Epithelial cell of esophagus (primary cell): ENCODE measurements around the gene P2RY6.

Experiments used
- DNase-seq: peaks from one replicate; pipeline ENCODE4 v3.0.0; 2010; ENCODE audit warnings: low read depth
- H3K4me3 ChIP-seq: 2 replicates; pipeline ENCODE4 v1.5.1; 2011; ENCODE audit warnings: mild to moderate bottlenecking, low read length, control low read depth
- TF ChIP-seq, protein P1 (sequence below): IDR thresholded peaks from 2 replicates; pipeline ENCODE4 v1.5.1; 2011; ENCODE audit warnings: low read depth, mild to moderate bottlenecking, low read length, control low read depth, inconsistent platforms; ENCODE audit not compliant: insufficient read depth; ENCODE audit errors: missing control alignments

The P2RY6 gene

DNA sequence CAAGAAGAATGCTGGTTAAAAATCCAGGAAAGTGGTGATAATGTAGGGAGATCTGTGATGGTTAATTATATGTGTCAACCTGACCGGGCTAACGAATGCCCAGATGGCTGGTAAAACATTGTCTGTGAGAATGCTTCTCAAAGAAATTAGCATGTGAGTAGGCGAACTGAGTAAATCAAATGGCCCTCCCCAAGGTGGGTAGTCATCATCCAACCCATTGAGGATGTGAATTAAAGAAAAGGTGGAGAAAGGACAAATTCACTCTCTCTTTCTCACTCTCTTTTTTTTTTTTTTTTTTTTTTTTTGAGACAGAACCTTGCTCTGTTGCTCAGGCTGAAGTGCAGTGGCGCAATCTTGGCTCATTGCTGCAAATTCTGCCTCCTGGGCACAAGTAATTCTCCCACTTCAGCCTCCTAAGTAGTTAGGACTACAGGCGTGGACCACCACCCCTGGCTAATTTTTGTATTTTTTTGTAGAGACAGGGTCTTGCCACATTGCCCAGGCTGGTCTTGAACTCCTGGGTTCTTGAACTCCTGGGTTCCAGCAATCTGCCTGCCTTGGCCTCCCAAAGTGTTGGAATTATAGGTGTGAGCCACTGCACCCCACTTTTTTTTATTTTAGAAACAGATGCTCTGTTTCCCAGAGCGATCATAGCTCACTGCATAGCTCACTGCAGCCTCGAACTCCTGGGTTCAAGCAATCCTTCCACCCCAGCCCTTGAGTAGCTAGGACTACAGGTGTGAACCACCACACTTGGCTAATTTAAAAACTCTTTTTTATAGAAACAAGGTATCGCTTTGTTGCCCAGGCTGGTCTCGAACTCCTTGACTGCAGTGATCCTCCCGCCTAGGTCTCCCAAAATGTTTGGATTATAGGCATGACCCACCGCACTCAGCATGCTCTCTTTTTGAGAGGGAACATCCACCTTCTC, 22.0 kb upstream of the P2RY6 start:
- DNase-seq: peak; percentile 27
- TF ChIP-seq, protein P1, sequence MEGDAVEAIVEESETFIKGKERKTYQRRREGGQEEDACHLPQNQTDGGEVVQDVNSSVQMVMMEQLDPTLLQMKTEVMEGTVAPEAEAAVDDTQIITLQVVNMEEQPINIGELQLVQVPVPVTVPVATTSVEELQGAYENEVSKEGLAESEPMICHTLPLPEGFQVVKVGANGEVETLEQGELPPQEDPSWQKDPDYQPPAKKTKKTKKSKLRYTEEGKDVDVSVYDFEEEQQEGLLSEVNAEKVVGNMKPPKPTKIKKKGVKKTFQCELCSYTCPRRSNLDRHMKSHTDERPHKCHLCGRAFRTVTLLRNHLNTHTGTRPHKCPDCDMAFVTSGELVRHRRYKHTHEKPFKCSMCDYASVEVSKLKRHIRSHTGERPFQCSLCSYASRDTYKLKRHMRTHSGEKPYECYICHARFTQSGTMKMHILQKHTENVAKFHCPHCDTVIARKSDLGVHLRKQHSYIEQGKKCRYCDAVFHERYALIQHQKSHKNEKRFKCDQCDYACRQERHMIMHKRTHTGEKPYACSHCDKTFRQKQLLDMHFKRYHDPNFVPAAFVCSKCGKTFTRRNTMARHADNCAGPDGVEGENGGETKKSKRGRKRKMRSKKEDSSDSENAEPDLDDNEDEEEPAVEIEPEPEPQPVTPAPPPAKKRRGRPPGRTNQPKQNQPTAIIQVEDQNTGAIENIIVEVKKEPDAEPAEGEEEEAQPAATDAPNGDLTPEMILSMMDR: no peak
- no peak overlapping the region for H3K4me3 ChIP-seq

DNA sequence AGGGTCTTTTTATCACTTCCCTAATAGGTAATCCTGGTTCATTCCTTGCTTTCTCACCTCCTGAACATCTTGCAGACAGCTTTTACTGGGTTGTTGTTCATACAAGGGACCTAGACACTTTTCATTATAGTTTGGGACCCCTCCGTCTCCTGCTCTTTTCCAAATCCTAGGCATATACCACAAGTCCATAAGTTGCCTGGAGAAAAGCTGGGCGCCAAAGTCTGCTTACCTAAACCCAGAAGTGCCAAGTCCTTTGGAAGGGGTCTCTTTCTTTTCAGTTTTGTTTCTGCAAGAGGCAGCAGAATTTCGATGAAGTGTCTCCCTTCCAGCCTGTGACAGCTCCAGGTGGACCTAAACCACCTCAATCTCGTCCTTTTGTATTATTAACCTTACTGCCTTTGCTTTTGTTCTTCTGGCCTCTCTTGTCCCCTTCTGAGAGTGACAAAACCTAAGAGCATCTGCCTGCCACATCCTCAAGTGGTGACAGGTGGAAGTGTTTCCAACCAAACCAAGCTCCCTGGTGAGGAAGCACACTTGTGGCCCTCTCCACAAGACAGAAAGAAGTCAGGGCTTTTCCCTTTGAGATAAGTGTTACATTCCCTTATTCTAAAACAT, 19.5 kb upstream of the P2RY6 start:
- no peak for DNase-seq

DNA sequence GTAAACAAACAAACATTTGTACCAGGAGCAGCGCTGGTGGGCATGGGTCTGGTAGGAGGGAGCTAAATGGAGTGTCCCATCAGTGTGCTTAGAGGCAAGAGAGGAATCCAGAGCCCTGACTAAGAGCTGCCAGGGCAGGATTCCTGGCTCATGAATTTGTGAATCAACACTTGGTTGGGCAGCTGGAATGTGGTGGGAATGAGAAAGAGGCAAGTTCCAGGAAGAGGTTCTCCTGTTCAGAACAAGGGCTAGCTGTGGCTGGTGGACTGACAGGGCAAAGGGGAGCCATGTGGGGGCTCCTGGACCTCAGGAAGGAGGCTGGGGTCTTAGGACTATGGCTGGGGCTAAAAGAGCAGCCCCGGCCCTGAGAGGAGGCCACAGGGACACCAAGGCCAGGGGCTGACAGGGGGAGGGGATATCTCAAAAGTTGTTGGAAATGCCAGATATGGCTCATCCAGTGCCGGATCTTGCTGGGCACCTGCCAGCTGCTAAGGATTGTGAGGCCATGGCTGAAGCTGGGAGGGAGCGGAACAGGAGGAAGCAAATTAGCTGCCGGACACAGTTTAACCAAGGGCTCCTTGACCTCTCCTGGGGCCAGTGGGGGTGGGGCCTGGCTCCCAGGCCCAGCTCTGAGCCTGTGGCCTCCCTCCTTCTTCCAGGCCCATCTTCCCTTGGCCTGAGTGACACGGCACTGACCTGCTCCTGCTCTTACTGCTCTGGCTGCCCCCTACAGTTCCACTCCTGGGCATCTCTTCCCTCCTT, 14.6 kb upstream of the P2RY6 start:
- TF ChIP-seq, protein P1: no peak
- H3K4me3 ChIP-seq: no peak overlapping the region
- peak; percentile 92 for DNase-seq

More for the DNA sequence above, 19.5 kb upstream of the P2RY6 start:
- TF ChIP-seq, protein P1: peak; percentile 30
- no peak overlapping the region for H3K4me3 ChIP-seq

DNA sequence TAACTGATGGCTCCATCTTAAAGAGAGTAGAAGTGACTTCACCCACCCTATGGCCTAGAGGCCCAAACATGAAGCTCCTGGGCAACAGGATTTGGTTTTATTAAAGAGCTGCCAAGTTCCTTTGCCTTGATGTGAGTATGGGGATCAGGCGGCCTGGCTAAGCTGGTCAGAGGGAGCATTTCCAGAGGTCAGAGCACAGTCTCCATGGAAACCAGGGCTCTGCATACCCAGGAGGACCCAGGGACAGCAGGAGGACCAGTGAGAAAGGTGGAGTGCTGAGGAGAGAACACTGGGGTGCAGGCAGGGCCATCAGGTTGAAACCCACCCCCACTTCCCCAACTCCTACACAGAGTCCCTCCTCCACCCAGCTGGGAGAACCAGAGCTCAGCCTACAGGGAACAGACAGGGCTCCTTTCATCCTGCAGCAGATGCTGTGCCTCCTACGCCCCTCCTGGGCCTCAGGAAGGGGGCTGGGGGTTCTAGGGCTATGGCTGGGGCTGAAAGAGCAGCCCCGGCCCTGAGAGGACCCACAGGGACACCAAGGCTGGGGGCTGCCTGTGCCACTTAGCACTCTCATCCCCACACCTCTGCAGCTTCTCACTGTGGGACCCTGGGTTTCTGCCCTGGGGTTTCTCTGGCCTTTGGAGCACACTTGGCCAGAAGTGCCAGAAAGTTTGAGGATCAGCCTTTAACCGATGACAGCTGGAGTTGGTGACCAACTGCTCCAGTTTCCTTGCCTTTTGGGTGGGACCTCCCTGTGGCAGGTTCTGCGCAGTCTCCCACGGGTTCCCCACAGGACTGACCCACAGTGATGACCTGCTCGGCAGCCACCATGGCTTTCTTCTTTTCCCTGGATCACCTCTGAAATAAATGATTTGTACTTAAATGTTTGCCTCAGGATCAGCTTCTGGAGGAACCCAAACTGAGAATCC, 13.8 kb upstream of the P2RY6 start:
- TF ChIP-seq, protein P1: no peak
- DNase-seq: no peak
- H3K4me3 ChIP-seq: no peak overlapping the region

DNA sequence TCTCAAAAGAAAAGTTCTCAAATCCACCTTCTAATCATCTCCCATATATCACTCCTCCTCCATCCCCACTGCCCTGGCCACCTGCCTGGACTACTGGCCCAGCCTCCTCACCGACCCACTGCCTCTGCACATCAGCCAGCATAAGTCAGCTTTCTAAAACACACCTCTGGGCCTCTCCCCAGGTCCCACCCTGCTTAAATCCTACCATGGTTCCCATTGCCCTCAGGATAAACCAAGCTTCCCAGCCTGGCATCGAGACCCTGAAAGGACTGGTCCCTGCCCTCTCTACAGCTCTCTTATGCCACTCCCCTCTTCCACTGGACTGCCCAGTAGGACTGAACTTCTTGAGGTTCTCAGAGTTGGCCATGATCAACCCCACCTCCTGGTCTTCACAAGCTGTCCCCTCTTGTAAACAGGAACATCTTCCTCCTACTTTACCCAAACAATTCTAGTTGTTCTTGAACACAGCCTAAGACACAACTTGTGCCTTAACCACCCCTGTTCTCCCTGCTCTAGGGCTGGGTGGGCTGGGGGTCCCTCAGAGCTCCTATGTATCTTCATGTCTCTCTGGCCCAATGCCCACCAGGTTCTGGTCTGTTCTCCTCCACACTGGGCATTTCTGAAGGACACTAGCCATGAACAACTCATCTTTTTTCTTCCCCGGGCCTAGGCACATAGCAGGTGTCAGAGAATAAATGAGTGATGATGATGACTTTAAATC, 12.6 kb upstream of the P2RY6 start:
- TF ChIP-seq, protein P1: no peak
- no peak for DNase-seq
- no peak overlapping the region for H3K4me3 ChIP-seq
